ENCODE data around the gene KLHL40.

Gene KLHL40

DNA sequence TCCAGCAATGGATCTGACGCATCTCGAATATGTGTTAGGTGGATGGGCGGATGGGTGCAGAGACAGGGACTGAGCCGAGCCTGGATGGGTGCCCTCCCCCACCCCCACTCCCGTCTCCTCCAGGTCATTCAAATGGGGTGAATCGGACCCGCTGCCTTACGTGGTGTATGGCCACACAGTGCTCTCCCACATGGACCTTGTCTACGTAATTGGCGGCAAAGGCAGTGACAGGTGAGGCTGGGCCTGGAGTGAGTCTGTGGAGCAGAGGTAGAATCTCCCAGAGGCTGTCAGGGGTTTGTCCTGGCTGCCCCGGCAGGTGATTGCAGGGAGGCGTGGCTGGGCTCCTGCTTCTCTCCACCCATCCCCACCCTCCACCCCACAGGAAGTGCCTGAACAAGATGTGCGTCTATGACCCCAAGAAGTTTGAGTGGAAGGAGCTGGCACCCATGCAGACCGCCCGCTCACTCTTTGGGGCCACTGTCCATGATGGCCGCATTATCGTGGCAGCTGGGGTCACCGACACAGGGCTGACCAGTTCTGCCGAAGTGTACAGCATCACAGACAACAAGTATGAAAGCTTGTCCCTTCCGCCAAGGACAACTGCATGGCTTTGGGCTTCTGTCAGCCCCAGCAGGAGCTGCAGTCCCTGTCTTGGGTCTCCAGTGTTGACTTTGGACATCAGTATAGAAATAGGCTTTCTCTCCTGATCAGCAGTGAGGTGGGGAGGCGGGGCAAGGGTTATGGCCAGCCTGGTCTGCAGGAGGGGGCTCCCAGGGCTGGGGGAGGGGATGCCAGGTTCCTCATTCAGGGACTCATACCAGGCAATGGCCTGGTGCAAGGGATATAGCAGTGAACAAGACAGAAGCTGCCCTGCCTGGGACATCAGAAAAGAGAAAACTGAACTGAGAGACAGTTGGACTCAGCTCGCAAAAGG, 3.4 kb downstream of the KLHL40 start:
- H3K36me3 ChIP-seq (ENCODE audit: insufficient read depth, low read depth, low read length), result no peaks in the 10 kb centered on the region
- H3K27me3 ChIP-seq (ENCODE audit: insufficient read depth, low read length), result no peaks in the 10 kb centered on the region
- H3K27ac ChIP-seq (ENCODE audit: low read length), result no peak overlapping the region
- H3K9ac ChIP-seq (ENCODE audit: low read depth, low read length), result no peak overlapping the region
- peaks cover 11% of the 10 kb centered on the region; the same call in 1 of the 2 replicates for H3K4me1 ChIP-seq (ENCODE audit: insufficient read depth, low read length)
- H3K4me3 ChIP-seq (ENCODE audit: low read length), result no peak overlapping the region
- no peaks in the 10 kb centered on the region for H3K9me3 ChIP-seq (ENCODE audit: insufficient read depth, low read depth, low read length)

DNA sequence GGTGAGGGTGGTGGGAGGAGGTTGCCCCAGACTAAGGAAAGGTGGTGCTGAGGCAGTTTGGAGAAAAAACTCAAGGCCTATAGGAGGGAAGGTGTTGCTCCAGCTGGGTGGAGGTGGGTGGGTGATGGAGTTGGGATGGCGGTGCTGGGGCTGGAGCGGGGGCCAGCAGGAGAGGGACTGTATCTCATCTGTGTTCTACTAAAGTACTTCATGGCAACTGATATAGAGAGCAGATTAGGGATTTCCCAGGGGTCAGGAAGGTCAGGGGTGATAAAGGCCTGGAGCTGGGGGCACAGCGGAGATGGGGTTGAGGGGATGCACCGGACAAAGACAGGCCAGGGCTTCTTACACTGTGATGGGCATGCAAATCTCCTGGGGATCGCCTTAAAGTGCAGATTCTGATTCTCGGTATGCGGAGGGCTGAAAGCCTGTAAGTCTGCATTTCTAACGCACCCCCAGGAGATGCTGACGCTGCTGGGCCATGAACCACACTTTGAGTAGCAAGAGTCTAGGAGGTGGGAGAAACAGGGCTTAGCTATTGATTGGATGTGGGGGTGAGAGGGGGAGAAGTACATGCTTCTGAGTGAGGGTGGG, 4.2 kb downstream of the KLHL40 start:
- no peak overlapping the region for H3K27ac ChIP-seq (ENCODE audit: low read length)
- H3K36me3 ChIP-seq (ENCODE audit: insufficient read depth, low read depth, low read length), result no peaks in the 10 kb centered on the region
- no peak overlapping the region for H3K4me3 ChIP-seq (ENCODE audit: low read length)
- H3K9me3 ChIP-seq (ENCODE audit: insufficient read depth, low read depth, low read length), result no peaks in the 10 kb centered on the region
- H3K27me3 ChIP-seq (ENCODE audit: insufficient read depth, low read length), result no peaks in the 10 kb centered on the region
- no peak overlapping the region for H3K9ac ChIP-seq (ENCODE audit: low read depth, low read length)
- H3K4me1 ChIP-seq (ENCODE audit: insufficient read depth, low read length), result peaks cover 11% of the 10 kb centered on the region; the same call in 1 of the 2 replicates

DNA sequence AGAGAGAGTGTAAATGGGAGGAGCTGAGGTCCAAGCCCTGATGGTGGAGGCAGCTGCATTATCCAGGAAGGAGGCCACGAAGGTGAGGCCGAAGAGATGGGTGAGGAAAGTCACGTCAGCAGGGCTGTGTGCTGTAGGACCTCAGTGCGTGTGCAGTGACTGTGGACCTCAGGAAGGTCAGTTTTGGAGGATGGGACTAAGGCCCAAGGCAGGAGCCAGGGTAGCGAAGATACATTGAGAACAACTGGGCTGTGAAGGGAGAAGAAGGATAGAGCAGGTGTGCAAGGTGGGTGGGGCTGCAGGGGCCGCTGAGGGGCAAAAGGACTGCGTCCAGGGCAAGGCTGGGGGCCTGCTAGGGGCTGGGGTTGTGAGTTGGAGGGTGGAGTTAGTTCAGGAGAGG, 4.9 kb downstream of the KLHL40 start:
- Histone ChIP-seq H3K27ac (ENCODE audit: low read length) (no peak overlapping the region), H3K9me3 (ENCODE audit: insufficient read depth, low read depth, low read length) (no peaks in the 10 kb centered on the region), H3K27me3 (ENCODE audit: insufficient read depth, low read length) (no peaks in the 10 kb centered on the region), H3K9ac (ENCODE audit: low read depth, low read length) (no peak overlapping the region), H3K4me1 (ENCODE audit: insufficient read depth, low read length) (peaks cover 11% of the 10 kb centered on the region; the same call in 1 of the 2 replicates), H3K4me3 (ENCODE audit: low read length) (no peak overlapping the region), H3K36me3 (ENCODE audit: insufficient read depth, low read depth, low read length) (no peaks in the 10 kb centered on the region)

DNA sequence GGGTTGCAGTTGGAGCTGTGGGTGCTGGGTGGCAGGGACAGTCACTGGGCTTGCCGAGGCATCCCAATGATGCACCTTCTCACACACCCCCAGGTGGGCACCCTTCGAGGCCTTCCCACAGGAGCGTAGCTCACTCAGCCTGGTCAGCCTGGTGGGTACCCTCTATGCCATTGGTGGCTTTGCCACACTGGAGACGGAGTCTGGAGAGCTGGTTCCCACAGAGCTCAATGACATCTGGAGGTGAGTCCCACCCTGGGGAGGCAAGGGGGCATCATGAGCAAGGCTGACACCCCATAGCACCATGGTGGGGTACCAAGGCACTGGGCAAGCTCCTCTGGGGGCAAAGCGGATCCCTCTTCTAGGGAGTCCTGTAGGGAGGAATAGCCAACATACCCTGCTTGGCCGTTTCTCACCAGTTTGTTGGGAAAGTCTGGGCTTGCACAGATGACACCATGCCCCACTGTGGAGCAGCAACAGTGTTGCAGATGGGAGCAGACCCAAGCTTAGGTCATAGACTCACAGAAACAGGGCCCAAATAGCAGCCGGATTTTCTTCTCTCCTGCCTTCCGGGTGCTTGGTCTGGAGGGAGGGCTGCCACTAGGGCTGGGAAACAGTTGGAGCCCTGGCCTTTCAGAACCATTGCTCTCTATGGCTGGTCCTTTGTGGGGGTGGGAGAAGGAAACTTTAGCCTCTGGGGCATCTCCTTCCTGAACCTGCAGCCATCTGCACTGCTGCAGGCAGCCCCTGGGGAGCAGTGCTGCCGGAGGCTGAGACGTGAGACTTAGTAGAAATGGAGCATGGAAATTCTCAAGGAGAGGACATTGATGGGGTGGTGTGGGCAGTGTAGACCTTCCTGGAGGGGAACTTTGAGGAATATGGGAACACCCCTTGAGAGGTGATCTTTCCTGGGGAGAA, 5.7 kb downstream of the KLHL40 start:
- Histone ChIP-seq H3K4me1 (ENCODE audit: insufficient read depth, low read length) (peaks cover 11% of the 10 kb centered on the region; the same call in 1 of the 2 replicates), H3K36me3 (ENCODE audit: insufficient read depth, low read depth, low read length) (no peaks in the 10 kb centered on the region), H3K9ac (ENCODE audit: low read depth, low read length) (no peak overlapping the region), H3K4me3 (ENCODE audit: low read length) (no peak overlapping the region), H3K27me3 (ENCODE audit: insufficient read depth, low read length) (no peaks in the 10 kb centered on the region), H3K27ac (ENCODE audit: low read length) (no peak overlapping the region), H3K9me3 (ENCODE audit: insufficient read depth, low read depth, low read length) (no peaks in the 10 kb centered on the region)

DNA sequence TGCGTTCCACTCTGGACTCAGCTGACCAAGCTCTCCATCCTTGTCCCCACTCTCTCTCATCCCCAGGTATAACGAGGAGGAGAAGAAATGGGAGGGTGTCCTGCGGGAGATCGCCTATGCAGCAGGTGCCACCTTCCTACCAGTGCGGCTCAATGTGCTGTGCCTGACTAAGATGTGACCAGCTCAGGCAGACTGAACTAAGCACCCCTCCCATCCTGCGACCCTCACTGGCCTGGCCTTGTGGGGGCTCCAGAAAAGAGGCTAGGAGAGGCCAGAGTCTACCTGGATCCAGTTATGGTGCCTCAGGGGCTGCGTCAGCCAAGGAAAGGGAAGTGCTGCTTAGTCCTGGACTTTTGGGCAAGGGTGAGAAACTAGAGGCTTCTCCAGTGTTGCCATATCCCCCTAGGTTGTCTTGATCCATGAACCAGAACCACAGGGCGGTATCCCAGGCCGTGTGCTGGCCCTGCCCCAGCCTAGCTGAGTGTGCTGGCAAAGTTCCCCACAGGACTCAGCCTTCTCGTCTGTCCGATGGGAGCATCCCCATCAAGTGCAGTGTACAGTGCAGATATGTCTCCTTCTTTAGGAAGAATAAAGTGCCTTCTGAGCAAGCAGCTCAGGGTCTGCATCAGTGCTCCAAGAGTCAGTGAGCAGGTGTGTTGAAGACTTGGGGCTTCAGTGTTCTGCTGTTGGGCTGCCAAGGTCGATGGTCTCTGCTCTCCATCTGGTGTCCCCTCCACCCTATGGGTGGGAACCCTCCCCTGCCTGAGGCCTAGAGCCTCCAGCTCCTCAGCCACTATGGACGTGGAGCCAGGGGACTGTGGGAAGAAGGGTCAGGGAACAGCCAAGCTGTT, 6.7 kb downstream of the KLHL40 start:
- H3K4me3 ChIP-seq (ENCODE audit: low read length), result no peak overlapping the region
- H3K9me3 ChIP-seq (ENCODE audit: insufficient read depth, low read depth, low read length), result no peaks in the 10 kb centered on the region
- no peak overlapping the region for H3K9ac ChIP-seq (ENCODE audit: low read depth, low read length)
- H3K36me3 ChIP-seq (ENCODE audit: insufficient read depth, low read depth, low read length), result no peaks in the 10 kb centered on the region
- H3K27ac ChIP-seq (ENCODE audit: low read length), result no peak overlapping the region
- peaks cover 11% of the 10 kb centered on the region; the same call in 1 of the 2 replicates for H3K4me1 ChIP-seq (ENCODE audit: insufficient read depth, low read length)
- H3K27me3 ChIP-seq (ENCODE audit: insufficient read depth, low read length), result no peaks in the 10 kb centered on the region

DNA sequence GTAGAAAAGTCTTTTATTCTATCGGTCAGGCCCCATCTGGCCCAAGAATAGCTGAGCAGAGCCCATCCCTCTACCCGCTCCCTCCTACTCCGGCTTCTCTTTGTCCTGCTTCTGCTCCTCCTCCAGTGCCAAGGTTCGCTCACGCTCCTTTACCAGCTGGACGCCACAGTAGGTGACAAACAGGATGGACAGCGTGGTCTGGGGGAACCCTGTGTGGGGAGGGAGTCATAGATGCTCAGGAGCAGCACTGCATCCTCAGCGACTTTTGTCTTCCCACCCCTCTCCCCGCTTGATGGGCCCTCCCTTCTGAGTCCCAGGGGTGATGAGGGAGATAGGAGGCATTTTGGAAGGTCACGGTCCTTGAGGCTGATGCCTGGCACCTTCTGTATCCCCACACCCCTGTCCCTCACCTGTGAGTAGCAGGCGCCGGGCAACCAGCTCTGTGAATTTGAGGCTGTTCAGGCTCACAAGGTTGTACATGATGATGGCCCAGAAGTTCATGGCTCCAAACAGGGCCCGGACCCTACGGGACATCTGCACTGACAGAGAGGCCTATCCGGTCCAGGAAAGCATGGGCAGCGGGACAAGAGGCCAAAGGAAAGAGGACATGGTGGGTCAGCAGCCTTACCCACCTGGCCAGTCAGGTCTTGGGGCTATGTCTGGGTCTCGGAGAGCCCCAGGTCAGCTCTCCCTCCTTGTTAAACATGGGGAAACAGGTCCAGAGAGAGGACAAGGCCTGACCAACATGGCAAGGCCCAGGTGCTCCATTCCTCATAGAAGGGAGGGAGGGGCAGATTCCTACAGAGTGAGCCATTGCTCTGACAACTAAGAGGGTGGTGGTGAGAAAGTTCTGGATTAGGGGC, 7.6 kb downstream of the KLHL40 start:
- Histone ChIP-seq H3K4me1 (ENCODE audit: insufficient read depth, low read length) (peaks cover 11% of the 10 kb centered on the region; the same call in 1 of the 2 replicates), H3K4me3 (ENCODE audit: low read length) (no peak overlapping the region), H3K36me3 (ENCODE audit: insufficient read depth, low read depth, low read length) (no peaks in the 10 kb centered on the region), H3K9ac (ENCODE audit: low read depth, low read length) (no peak overlapping the region), H3K9me3 (ENCODE audit: insufficient read depth, low read depth, low read length) (no peaks in the 10 kb centered on the region), H3K27ac (ENCODE audit: low read length) (no peak overlapping the region), H3K27me3 (ENCODE audit: insufficient read depth, low read length) (no peaks in the 10 kb centered on the region)

DNA sequence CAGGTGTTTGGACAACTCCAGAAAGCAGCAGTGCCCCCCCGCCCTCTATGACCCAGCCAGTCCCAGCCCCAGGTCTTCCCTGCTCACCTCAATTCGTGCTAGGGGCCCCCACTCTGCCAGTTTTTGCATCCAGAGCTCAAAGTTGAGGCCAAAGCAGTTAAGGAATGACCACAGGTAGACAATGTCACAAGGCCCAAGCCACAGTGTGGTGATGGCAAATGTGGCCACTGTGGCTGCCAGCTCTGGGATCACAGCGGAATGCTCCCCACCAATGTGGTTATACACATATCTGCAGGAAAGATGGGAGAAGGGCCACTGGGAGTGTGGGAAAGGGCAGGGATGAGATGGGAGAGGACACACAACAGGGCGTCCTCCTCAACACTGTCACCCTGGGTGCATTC, 8.2 kb downstream of the KLHL40 start:
- Histone ChIP-seq H3K4me3 (ENCODE audit: low read length) (no peak overlapping the region), H3K9ac (ENCODE audit: low read depth, low read length) (no peak overlapping the region), H3K9me3 (ENCODE audit: insufficient read depth, low read depth, low read length) (no peaks in the 10 kb centered on the region), H3K27ac (ENCODE audit: low read length) (no peak overlapping the region), H3K27me3 (ENCODE audit: insufficient read depth, low read length) (no peaks in the 10 kb centered on the region), H3K36me3 (ENCODE audit: insufficient read depth, low read depth, low read length) (no peaks in the 10 kb centered on the region), H3K4me1 (ENCODE audit: insufficient read depth, low read length) (peaks cover 11% of the 10 kb centered on the region; the same call in 1 of the 2 replicates)

DNA sequence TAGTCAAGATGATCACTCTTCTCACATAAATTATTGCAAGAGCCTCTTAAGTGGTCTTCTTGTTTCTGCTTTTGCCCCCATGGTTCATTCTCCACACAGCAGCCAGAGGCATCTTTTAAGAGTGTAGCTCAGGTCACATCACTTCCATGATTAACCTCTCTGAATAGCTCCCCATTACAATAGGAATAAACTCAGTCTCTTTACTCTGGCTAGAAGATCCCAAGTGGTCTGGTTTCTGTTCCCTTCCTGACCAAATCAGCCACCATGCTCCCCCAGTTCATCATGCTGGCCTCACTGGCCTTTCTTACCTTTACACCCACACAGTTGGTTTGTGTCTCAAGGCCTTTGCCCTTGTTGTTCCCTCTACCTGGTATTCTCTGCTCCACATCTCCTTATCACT, 9.0 kb downstream of the KLHL40 start:
- Histone ChIP-seq H3K9me3 (ENCODE audit: insufficient read depth, low read depth, low read length) (no peaks in the 10 kb centered on the region), H3K9ac (ENCODE audit: low read depth, low read length) (no peak overlapping the region), H3K4me3 (ENCODE audit: low read length) (no peak overlapping the region), H3K36me3 (ENCODE audit: insufficient read depth, low read depth, low read length) (no peaks in the 10 kb centered on the region), H3K27me3 (ENCODE audit: insufficient read depth, low read length) (no peaks in the 10 kb centered on the region), H3K4me1 (ENCODE audit: insufficient read depth, low read length) (peaks cover 8% of the 10 kb centered on the region; the same call in 1 of the 2 replicates), H3K27ac (ENCODE audit: low read length) (no peak overlapping the region)

DNA sequence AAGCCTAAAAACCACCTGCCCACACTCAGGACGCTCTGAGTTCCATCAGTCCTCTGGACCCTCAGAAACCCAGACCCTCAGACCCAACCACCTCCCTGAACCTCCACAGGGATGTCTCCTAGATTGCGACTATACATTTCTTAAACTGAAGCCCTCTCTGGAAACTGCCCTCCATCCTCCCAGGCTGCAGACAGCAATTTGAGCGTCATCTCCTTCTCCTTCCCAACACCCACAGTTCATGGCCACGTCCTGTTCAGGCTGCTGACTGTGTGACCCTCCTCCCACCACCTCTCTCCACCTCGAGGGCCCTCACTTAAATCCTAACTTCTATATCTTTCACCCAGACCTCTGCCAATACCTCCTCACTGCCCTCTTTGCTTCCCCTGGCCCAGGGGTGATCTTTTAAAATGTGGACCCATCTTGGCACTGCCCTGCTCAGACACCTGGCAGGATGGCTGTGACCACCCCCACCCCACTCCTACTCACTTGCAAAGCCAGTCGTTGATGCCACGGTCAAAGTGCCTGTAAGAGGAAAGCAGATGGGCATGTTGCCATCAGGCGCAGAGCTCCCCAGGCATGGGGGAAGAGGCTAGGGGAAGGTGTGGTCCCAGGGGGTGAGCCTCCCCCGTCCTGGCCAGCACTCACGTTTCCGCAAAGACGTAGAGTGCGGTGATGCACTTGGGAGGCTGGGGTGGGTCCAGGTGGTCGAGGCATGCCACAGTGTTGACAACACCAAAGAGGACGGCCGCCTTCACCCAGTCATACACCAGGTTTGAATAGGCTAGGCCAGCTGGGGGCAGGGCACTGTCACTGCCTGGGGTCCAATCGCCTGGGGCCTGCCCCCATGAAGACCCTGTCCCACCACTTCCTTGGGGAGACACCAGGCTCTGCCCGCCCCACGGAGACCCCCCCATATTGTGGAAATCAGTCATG, 11.3 kb downstream of the KLHL40 start:
- Histone ChIP-seq H3K9ac (ENCODE audit: low read depth, low read length) (no peak overlapping the region), H3K4me1 (ENCODE audit: insufficient read depth, low read length) (no peaks in the 10 kb centered on the region), H3K27ac (ENCODE audit: low read length) (no peak overlapping the region), H3K27me3 (ENCODE audit: insufficient read depth, low read length) (no peaks in the 10 kb centered on the region), H3K4me3 (ENCODE audit: low read length) (no peak overlapping the region), H3K36me3 (ENCODE audit: insufficient read depth, low read depth, low read length) (no peaks in the 10 kb centered on the region), H3K9me3 (ENCODE audit: insufficient read depth, low read depth, low read length) (no peaks in the 10 kb centered on the region)

Measured in iPS-20b (cell line).